ENCODE results near the gene MYO9B.
"Not testable (repeated sequence)": the region's sequence is repeated elsewhere in the genome, so short reads cannot be mapped to it uniquely, and the experiment has no call there.

The MYO9B gene

DNA sequence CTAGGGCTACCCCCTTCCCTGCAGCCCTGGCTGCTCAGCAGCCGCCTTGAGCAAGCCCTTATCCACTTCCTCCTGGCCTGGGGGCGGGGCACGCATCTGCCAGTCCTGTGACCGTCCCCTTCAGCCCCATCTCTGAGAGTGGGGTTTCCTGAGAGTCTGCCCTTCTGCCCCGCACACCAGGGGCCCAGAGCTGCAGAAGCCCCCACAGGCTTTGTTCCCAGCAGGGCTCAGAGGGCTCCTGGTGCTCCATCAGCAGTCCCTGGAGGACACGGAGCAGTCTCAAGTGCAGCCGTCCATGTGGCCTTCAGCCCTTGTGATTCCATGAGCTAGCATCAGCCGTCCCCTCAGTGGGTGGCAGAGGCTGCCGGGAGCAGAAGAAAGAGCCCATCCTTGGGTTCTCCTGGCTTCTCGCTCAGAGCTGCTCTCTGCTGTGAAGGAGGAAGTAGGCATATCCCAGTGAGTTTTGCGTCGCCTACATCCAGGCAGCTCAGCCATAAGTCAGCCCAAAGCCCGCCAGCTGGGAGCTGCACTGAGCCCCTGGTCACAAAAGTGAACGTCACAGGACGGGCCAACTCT, 16.3 kb downstream of the MYO9B start:
- DNase-seq (ENCODE audit: low spot score), result no peak

DNA sequence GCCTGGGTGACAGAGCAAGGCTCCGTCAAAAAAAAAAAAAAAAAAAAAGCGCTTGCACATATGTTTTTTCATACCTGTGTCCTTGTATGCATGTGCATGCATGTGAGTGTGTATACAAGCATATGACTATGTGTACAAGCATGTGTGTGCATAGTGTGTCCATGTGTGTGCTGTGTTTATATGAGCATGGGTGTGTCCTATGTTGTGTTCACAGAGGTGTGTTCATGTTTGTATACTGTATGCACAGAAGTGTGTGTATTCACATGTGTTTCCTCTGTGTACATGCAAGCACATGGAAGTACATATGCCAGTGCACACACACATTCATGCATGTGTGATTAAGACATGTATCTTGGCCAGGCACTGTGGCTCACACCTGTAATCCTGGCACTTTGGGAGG, 17.1 kb downstream of the MYO9B start:
- no peak for DNase-seq (ENCODE audit: low spot score)

DNA sequence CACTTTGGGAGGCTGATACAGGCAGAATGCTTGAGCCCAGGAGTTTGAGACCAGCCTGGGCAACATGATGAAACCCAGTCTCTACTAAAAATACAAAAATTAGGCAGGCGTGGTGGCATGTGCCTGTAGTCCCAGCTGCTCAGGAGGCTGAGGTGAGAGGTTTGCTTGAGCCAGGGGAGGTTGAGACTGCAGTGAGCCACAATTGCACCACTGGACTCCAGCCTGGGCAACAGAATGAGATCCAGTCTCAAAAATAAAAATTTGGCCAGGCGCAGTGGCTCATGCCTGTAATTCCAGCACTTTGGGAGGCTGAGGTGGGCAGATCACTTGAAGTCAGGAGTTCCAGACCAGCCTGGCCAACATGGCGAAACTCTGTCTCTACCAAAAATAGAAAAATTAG, 19.1 kb downstream of the MYO9B start:
- not testable (repeated sequence) for DNase-seq (ENCODE audit: low spot score)

DNA sequence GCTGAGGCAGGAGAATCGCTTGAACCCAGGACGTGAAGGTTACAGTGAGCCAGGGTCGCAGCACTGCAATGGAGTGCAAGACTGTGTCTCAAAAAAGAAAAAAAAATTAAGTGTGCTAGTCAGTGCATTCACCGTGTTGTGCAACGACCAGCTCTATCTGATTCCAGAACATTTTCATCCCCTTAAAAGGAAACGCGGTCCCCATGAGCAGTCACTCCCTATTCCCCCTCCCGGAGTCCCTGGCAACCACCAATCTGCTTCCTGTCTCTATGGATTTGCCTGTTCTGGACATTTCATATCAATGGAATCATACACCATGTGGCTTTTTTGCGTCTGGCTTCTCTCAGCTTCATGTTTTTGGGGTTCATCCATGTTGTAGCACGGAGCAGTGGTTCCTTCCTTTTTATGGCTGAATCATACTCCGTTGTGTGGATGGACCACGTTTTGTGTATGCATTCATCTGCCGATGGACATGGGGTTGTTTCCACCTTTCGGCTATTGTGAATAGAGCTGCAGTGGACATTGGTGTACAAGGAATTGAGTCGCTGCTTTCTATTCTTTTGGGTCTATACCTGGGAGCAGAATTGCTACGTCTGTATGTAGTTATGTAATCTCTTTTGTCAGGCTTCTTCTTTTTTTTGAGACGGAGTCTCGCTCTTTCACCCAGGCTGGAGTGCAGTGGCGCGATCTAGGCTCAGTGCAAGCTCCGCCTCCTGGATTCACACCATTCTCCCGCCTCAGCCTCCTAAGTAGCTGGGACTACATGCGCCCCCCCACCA, 19.8 kb downstream of the MYO9B start:
- DNase-seq (ENCODE audit: low spot score), result no peak

DNA sequence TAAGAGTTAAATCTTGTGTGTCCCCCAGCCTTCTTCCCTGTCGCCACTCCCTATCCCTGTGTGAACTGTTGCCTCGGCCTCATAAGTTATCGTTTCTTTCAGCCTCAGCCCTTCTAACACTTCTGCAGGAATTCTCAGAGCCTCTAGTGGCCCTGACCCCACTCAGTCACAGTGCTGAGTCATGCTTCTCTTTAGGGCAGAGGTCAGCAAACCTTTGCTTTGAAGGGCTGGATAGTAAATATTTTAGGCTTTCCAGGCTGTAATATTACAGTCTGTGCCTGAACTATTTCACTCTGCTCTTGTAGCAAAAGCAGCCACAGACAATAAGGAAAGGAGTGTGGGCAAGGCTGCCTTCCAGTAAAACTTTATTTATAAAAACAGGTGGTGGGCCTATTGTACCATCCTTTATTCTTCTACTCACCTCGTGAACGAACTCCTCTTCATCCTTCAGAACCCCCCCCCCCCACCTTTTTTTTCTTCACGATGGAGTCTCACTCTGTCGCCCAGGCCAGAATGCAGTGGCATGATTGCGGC, 22.1 kb downstream of the MYO9B start:
- DNase-seq (ENCODE audit: low spot score), result peak; percentile 63

DNA sequence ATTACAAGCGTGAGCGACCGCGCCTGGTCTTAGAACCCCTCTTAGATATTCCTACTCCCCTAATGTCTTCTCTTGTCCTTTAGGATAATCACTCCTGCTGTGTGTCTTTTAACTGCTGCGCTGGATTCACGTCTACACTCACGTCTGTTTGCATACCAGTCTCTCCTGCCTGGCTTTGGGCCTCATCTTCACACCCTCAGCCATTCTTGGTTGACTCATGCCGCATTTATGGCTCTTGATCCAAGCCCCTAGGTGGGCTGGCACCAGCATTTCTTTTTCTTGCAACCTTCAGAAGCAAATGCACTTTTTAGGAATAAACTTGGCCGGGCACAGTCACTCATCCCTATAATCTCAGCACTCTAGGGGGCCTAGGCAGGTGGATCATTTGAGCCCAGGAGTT, 22.7 kb downstream of the MYO9B start:
- no peak for DNase-seq (ENCODE audit: low spot score)

DNA sequence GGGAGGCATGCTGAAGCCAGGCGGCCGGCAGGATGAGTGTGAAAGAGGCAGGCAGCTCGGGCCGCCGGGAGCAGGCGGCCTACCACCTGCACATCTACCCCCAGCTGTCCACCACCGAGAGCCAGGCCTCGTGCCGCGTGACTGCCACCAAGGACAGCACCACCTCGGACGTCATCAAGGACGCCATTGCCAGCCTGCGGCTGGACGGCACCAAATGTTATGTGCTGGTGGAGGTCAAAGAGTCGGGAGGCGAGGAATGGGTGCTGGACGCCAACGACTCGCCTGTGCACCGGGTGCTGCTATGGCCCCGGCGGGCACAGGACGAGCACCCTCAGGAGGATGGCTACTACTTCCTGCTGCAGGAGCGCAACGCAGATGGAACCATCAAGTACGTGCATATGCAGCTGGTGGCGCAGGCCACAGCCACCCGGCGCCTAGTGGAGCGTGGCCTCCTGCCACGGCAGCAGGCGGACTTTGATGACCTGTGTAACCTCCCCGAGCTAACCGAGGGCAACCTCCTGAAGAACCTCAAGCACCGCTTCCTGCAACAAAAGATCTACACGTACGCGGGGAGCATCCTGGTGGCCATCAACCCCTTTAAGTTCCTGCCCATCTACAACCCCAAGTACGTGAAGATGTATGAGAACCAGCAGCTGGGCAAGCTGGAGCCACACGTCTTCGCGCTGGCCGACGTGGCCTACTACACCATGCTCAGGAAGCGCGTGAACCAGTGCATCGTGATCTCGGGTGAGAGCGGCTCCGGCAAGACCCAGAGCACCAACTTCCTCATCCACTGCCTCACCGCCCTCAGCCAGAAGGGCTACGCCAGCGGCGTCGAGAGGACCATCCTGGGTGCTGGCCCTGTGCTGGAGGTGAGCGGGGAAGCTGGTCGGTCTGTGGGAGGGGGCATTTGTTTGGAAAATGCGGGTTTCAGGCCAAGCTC, 26.4 kb downstream of the MYO9B start:
- no peak for DNase-seq (ENCODE audit: low spot score)

DNA sequence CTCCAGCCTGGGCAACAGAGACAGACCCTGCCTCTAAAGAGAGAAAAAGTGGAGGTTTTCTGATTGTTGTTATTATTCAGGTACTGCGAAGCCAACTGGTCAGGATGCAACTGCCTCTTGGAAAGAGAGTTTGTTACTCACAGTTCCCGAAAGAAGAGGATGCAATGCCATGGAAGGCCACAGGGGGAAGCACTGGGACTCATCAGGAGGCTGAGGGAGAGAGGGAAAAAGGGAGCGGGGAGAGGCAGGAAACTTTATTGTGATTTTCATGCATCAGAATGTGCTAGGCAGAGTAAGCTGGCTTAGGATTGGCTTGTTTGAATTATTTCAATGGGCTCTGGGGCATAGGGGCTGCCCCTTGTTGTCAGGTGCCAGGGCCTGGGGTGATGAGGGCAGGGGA, 27.6 kb downstream of the MYO9B start:
- DNase-seq (ENCODE audit: low spot score), result no peak

DNA sequence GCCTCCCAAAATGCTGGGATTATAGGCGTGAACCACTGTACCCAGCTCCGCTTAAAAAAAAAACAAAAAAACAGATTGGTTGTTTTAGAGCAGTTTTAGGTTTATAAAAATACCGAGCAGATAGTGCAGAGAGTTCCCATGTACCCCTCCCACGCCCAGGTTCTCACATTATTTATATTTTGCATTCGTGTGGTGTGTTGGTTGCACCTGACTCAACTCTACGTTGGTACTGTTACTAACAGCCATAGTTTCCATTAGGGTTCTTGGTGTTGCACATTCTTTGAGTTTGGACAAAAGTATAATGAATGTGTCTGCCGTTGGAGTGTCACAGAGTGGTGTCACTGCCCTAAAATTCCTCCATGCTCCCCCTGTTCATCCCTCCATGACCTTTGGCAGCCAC, 29.1 kb downstream of the MYO9B start:
- no peak for DNase-seq (ENCODE audit: low spot score)

DNA sequence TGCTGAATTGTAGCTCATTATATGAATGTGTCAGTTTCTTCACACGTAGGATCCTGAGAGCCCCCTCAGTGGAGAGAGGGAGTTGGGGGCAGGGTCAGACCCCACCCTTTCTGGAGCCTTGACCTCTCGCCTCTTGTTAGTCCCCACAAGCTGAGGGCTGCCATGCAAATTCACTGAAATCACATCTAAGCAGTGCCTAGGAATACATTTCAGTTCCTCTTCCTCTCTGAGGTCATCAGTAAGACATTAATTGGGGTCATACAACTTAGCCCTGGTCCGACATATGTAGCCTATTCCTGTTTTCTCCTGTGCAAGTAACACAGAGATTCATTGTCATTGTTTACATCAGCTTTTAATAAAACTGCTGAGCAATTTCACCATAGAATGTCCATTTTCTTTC, 30.0 kb downstream of the MYO9B start:
- no peak for DNase-seq (ENCODE audit: low spot score)

DNA sequence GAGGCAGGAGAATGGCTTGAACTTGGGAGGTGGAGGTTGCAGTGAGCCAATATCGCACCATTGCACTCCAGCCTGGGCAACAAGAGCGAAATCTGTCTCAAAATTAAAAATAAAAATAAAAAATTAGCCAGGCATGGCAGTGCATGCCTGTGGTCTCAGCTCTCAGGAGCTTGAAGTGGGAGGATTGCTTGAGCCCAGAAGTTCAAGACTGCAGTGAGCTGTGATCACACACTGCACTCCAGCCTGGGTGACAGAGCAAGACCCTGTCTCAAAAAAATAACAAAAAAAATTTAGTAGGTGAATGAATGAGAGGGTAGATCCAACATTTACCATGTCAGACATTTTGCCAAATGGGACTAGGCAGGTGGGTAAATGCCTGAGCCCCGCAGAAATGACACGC, 31.4 kb downstream of the MYO9B start:
- DNase-seq (ENCODE audit: low spot score), result not testable (repeated sequence)

DNA sequence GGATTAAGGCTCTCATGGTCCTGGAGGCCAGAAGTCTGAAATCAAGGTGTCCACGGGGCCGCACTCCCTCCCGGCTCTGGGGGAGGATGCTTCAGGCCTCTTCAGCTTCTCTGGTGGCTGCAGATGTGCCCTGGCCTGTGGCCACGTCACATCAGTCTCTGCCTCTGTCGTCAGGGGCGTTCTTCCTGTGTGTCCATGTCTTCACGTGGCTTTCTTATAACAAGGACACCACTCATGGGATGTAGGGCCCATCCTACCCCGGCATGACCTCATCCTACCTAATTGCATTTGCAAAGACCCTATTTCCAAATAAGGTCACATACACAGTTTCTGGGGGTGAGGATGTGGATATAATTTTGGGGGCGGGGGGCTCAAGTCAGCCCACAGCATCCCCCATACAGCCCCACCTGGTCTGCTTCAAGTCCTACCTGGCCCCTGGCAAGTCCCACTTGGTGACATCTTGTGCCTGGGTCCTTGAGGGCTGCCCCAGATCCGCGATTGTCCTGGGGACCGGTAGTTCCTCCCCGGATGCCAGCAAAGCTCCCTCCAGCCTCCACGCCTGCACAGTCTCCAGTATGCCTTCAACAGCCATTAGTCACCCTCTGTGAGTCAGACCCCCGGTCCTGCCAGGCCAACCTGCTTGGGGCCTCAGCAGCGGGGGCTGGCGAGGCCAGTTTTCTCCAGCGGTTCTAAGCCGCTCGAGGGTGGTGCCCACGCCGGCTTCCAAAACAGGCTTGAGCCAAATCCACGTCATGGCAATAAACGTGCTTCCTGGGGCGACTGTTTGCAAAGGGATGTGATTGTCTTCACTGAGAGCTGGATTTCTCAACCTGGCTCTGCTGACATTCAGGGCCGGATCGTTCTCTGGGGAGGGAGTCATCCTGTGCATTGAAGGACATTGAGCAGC, 32.2 kb downstream of the MYO9B start:
- DNase-seq (ENCODE audit: low spot score), result peak; percentile 80

DNA sequence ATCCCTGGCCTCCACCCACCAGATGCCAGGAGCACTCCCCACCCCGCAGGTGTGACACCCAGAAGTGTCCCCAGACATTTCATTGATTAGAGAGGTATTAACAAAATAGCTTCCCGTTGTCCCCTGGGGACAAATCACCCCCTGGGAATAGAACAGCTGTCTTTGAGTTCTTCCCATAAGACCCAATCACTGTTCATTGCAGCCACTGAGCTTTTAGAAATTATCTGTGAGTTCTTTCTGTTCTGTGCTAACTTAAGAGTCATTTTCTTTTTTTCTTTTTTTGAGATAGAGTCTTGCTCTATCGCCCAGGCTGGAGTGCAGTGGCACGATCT, 32.8 kb downstream of the MYO9B start:
- DNase-seq (ENCODE audit: low spot score), result no peak

DNA sequence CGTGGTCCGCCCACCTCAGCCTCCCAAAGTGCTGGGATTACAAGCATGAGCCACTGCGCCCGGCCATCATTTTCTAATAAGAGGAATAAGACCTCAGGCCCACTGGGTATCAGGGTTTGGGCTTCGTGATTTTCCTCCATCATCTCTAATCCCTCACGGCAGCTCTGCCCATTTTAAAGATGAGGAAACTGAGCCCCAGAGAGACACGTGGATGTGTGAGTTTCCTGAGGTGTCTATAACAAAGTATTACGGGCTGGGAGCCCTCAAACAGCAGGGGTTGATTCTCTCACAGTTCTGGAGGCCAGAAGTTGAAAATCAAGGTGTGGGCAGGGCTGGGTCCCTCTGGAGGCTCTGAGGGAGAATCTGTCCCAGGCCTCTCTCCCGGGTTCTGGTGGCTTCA, 33.7 kb downstream of the MYO9B start:
- no peak for DNase-seq (ENCODE audit: low spot score)

DNA sequence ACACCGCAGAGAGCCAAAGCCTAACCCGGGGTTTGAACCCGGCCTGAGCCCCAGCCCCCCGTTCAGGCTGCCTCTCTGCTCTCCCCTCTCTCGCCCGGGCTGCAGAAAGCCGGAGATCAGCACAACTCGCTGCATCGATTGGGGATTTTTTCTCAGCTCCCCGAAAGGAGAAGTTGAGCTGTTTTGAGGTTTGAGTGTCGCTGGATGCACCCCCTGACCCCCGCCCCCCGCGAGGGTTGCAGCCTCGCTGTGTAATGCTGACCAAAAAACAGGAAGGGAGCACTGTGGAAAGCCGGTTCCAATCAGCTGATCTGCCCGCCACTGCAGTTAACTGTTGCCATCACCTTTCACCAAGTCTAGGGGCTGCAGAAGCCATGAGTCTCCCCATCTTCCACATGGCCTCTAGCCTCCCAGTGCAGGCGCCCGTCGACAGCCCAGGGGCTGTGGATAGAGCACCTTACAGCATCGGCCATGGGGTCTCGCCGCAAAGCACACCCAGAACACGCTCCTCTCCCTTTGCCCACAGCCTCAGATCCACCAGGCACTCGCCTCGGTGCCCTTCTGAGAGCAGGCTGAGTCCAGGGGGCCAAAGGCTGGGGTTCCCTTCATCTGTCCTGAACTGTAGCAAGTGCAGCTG, 34.5 kb downstream of the MYO9B start:
- DNase-seq (ENCODE audit: low spot score), result no peak

DNA sequence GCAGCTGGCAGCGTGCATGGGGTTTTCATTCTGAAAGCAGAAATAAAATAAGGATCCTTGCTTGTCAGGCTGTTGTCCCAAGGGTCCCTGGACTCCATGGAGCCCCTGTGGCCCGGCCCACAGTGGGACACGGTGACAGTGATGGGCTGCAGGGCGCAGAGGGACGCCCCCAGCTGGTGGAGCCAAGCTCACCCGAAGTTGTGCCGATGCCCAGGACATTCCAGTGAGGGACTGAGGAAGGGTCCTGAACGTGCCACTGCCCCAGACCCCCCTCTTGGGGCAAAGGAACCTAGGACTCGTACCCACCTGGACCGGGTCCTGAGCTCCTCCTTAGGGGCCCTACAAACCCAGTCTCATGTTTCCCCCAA, 35.0 kb downstream of the MYO9B start:
- DNase-seq (ENCODE audit: low spot score), result no peak

DNA sequence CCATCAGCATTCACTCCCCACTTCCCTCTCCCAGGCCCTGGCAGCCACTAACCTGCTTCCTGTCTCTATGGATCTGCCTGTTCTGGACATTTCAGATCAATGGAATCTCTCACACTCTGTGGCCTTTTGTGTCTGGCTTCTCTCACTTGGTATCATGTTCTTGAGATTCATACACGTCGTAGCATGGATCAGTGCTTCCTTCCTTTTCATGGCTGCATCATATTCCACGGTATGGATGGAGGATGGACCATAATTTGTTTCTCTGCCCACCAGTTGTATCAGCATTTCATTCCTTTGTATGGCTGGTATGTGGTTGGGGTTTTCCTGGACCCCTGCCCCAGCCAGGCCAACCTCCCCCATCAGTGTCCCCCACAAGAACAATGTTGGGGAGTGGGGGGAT, 36.2 kb downstream of the MYO9B start:
- no peak for DNase-seq (ENCODE audit: low spot score)

DNA sequence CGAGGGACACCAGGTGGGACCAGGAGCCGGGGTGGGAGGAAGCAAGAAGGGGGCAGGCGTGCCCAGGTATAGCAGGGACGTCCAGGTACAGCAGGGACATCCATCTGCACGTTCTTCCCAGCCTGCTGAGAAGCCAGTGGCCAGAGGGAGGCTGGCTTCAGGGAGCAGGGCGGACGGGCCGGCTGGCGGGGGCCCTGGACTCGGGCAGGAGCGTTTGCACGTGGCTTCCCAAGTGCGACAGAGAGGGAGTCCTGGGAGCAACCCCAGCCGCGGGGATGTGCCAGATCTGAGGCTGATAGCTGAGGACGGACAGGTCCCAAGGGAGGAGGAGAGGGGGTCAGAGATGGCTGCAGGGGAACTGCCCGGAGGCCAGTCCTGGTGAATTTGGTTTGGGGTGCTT, 36.7 kb downstream of the MYO9B start:
- DNase-seq (ENCODE audit: low spot score), result no peak

DNA sequence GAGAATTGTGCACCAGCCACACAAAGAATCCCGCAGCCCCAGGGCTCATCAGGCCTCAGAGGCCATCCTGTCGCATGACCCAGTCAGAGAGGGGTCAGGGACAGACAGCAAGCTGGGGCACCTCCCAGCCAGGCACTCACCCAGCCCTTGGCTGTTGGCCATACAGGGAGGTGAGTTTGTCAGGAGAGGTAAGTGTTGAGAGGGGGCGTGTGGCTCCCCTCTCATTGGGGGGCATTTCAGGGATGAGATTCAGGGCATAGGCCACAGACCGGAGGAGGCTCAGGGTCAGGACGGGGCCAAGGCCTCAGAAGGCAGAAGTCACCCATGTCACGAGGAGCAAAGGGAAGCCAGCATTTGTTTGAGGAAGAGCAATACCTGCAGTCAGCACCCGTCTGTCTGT, 37.1 kb downstream of the MYO9B start:
- DNase-seq (ENCODE audit: low spot score), result no peak

DNA sequence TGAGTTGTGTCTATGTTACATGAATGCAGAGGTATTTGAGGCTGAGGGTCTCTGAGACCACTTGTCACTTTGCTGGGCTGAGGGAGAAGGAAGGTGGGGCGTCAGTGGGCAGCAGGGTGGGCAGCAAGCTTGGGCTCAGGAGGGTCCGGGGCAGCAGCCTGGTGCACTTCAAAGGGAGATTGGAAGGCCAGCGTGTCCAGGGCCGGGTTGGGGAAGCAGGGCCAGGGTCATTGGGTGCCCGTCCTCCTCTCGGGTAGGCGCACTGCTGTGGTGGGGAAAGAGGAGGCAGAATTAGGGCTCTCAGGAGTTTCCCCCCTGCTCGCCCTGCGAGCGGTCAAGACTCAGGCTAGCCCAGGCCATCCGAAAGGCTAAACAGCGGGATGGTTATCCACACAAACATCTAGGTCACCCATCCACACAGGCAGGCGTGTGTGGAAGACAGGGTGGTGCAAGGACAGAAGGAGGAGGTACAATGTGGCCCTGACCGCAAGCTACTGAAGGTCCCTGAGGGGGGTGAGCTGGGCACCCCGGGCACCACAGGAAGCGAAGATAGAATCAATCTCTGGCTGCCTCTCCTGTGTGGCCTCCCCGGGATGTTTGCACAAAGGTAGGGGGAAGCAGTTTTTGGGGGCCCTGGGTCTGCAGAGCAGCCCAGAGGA, 37.7 kb downstream of the MYO9B start:
- no peak for DNase-seq (ENCODE audit: low spot score)

DNA sequence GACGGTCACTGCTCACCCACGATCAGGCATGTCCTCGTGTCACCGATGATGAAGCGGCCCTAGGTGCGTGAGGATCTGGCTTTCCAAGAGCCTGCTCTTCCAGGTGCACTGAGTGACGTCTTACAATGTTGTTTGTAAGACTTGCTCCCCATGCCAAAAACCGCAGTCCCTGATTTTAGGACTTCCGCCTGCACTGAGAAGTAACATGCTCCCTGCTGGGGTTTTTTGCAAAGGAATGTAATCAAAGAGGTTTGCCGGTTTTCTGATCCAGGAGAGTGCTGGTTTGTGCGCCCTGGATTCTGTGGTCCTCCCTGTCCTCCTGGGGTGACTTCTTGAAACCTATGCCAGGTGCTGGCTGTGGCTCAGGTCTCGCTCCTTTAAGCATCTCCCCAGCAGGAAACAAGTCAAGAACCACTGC, 38.8 kb downstream of the MYO9B start:
- no peak for DNase-seq (ENCODE audit: low spot score)

Data from SW480 (cell line).